ENCODE data around the gene SMG9.

Gene SMG9

GRCh38 chr19:43751466-43752220 is 3.1 kb downstream of the SMG9 start:
- Histone ChIP-seq H3K36me3 (ENCODE audit: control insufficient read depth, low read length) (peaks cover 70% of the 10 kb centered on the region), H3K4me3 (ENCODE audit: low read length) (no peak overlapping the region), H3K79me2 (ENCODE audit: control insufficient read depth, low read length) (peaks cover 49% of the 10 kb centered on the region), H3K27me3 (ENCODE audit: control insufficient read depth, low read length) (no peaks in the 10 kb centered on the region), H3K9me3 (ENCODE audit: control insufficient read depth, insufficient read depth, low read length) (no peaks in the 10 kb centered on the region), H3F3A (ENCODE audit: control insufficient read depth, insufficient read depth) (peaks cover 19% of the 10 kb centered on the region), H4K20me1 (ENCODE audit: control insufficient read depth, insufficient read depth, low read depth, low read length) (no peaks in the 10 kb centered on the region), H3K27ac (ENCODE audit: low read depth, low read length) (no peak overlapping the region), H3K9me2 (replicated peaks; ENCODE audit: control insufficient read depth, low read length) (no peaks in the 10 kb centered on the region), H3K4me2 (ENCODE audit: low read length) (no peak overlapping the region), H3K4me1 (ENCODE audit: control insufficient read depth, low read length) (peaks cover 61% of the 10 kb centered on the region)
- no peak for TF ChIP-seq EZH2phosphoT487 (IDR thresholded peaks at IDR 0.05; ENCODE audit: borderline replicate concordance, low read length)
- no peak for TF ChIP-seq CTCF (IDR thresholded peaks at IDR 0.05; ENCODE audit: low read depth, low read length, poor library complexity, severe bottlenecking)

- Histone ChIP-seq H3F3A (ENCODE audit: control insufficient read depth, insufficient read depth) (peaks cover 13% of the 10 kb centered on the region), H3K4me2 (ENCODE audit: low read length) (no peak overlapping the region), H3K79me2 (ENCODE audit: control insufficient read depth, low read length) (peaks cover 33% of the 10 kb centered on the region), H3K27ac (ENCODE audit: low read depth, low read length) (no peak overlapping the region), H3K4me3 (ENCODE audit: low read length) (no peak overlapping the region), H3K9me3 (ENCODE audit: control insufficient read depth, insufficient read depth, low read length) (no peaks in the 10 kb centered on the region), H3K9me2 (replicated peaks; ENCODE audit: control insufficient read depth, low read length) (no peaks in the 10 kb centered on the region), H3K36me3 (ENCODE audit: control insufficient read depth, low read length) (peaks cover 68% of the 10 kb centered on the region), H3K27me3 (ENCODE audit: control insufficient read depth, low read length) (no peaks in the 10 kb centered on the region), H3K4me1 (ENCODE audit: control insufficient read depth, low read length) (peaks cover 55% of the 10 kb centered on the region), H4K20me1 (ENCODE audit: control insufficient read depth, insufficient read depth, low read depth, low read length) (no peaks in the 10 kb centered on the region)
- TF ChIP-seq EZH2phosphoT487 (IDR thresholded peaks at IDR 0.05; ENCODE audit: borderline replicate concordance, low read length) (no peak), CTCF (IDR thresholded peaks at IDR 0.05; ENCODE audit: low read depth, low read length, poor library complexity, severe bottlenecking) (no peak)
These were observed 4.9 kb downstream of the SMG9 start for GRCh38 chr19:43749898-43750297.

GRCh38 chr19:43749152-43749551 is 5.6 kb downstream of the SMG9 start:
- H3K4me1 ChIP-seq (ENCODE audit: control insufficient read depth, low read length): peaks cover 62% of the 10 kb centered on the region
- TF ChIP-seq EZH2phosphoT487 (IDR thresholded peaks at IDR 0.05; ENCODE audit: borderline replicate concordance, low read length) (no peak), CTCF (IDR thresholded peaks at IDR 0.05; ENCODE audit: low read depth, low read length, poor library complexity, severe bottlenecking) (no peak)

More at GRCh38 chr19:43749152-43749551, 5.6 kb downstream of the SMG9 start:
- Histone ChIP-seq H3K36me3 (ENCODE audit: control insufficient read depth, low read length) (peaks cover 74% of the 10 kb centered on the region), H4K20me1 (ENCODE audit: control insufficient read depth, insufficient read depth, low read depth, low read length) (no peaks in the 10 kb centered on the region), H3K27me3 (ENCODE audit: control insufficient read depth, low read length) (no peaks in the 10 kb centered on the region), H3K79me2 (ENCODE audit: control insufficient read depth, low read length) (peaks cover 33% of the 10 kb centered on the region), H3K9me2 (replicated peaks; ENCODE audit: control insufficient read depth, low read length) (no peaks in the 10 kb centered on the region), H3F3A (ENCODE audit: control insufficient read depth, insufficient read depth) (peaks cover 15% of the 10 kb centered on the region), H3K4me3 (ENCODE audit: low read length) (peak overlapping the region; percentile 8; the same call in 1 of the 2 replicates), H3K9me3 (ENCODE audit: control insufficient read depth, insufficient read depth, low read length) (no peaks in the 10 kb centered on the region), H3K4me2 (ENCODE audit: low read length) (peak overlapping the region; percentile 43), H3K27ac (ENCODE audit: low read depth, low read length) (peak overlapping the region; percentile 22; the same call in 1 of the 2 replicates)
